Measurements from ENCODE around the gene SRXN1. TPM values are rescaled to one million over a fixed set of nuclear protein-coding genes. Genes with fewer than 3 reads are reported as not detected.

The SRXN1 gene
- total and polyA plus RNA-seq, 9 of the 15 experiments (the other 6 are each of a cell fraction or from before 2014, with no cell fraction given), result 6.8 to 36.4 (median 21.6) TPM

DNA sequence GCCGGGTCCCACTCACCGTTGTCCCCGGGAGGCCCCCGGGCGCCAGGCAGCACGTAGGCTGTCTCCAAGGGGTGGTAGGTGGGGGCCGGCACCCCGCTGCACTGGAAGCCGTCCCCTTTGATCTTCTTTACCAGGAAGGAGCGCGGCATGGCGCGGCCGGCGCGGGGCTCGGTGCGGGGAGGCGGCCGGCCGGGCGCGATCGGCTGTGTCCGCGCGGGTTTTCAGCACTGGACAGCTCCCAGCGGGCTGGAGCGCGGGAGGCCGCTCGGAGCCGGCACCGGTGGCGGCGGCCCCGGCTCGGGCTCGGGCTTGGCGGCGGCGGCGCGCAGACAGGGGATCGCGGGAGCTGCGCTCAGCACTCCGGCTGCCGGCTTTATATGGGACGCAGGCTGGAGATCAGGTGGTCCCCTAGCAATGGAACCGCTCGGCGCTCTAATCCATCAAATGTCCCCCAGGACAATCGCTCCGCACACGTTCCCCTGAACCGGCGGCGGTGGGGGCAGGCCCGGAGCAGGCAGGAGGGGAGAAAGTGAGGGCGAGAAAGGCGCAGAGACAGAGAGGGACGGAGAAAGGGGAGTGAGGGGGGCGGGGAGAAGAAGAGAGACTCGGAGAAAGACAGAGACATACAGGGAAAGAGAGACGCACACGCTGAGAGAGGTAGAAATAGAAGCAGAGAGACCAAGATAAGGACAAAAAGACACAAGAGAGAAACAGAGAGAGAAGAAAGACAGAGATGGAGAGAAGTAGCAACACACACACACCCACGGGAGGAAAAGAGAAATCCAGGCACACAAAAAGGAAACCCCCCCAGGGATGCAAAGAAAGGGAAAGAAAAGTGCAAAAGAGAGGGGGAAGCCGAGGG, 22.7 kb upstream of the SRXN1 start, which contains the start of gene SCRT2 (continued):
- TF ChIP-seq, protein P1, sequence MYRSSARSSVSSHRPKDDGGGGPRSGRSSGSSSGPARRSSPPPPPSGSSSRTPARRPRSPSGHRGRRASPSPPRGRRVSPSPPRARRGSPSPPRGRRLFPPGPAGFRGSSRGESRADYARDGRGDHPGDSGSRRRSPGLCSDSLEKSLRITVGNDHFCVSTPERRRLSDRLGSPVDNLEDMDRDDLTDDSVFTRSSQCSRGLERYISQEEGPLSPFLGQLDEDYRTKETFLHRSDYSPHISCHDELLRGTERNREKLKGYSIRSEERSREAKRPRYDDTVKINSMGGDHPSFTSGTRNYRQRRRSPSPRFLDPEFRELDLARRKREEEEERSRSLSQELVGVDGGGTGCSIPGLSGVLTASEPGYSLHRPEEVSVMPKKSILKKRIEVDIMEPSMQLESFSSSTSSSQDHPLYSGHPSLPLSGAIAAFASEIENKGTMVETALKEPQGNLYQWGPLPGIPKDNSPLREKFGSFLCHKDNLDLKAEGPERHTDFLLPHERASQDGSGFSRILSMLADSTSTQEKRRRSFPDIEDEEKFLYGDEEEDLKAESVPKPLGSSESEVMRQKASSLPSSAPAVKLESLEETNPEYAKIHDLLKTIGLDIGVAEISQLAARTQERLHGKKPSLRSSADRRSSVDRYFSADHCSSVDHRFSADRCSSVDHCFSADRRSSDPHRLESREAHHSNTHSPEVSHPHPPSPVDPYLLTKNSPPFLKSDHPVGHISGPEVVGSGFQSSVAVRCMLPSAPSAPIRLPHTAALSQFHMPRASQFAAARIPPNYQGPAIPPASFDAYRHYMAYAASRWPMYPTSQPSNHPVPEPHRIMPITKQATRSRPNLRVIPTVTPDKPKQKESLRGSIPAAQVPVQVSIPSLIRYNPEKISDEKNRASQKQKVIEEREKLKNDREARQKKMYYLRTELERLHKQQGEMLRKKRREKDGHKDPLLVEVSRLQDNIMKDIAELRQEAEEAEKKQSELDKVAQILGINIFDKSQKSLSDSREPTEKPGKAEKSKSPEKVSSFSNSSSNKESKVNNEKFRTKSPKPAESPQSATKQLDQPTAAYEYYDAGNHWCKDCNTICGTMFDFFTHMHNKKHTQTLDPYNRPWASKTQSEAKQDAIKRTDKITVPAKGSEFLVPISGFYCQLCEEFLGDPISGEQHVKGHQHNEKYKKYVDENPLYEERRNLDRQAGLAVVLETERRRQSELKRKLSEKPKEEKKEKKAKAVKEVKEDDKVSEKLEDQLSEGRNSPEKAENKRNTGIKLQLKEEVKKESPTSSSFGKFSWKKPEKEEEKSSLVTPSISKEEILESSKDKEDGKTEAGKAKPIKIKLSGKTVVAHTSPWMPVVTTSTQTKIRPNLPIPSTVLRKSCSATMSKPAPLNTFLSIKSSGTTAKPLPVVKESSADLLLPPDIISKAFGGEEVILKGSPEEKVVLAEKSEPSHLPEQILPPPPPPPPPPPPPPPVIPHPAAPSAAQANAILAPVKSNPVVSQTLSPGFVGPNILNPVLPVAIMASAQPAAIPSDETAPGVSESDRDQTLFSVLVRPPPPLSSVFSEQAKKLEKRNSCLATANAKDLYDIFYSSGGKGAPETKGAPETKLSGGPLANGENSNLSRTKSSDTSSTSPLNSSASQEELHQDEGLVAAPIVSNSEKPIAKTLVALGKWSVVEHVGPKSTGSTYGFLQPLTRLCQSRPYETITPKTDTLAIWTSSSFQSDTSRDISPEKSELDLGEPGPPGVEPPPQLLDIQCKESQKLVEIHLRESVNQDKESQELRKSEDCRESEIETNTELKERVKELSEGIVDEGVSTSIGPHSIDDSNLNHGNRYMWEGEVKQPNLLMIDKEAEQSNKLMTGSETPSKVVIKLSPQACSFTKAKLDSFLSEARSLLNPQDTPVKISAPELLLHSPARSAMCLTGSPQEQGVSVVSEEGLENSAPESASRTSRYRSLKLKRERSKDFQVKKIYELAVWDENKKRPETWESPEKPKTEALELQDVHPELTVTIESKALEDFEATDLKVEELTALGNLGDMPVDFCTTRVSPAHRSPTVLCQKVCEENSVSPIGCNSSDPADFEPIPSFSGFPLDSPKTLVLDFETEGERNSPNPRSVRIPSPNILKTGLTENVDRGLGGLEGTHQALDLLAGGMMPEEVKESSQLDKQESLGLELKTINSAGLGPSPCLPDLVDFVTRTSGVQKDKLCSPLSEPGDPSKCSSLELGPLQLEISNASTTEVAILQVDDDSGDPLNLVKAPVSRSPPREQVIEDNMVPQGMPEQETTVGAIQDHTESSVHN (IDR thresholded peaks at IDR 0.05; ENCODE audit: borderline replicate concordance in 1 of 2, low read depth in 1 of 2), result no peak
- TF ChIP-seq GATA2 (CRISPR knock-in tag; IDR thresholded peaks at IDR 0.05) (no peak), TCF7L2 (IDR thresholded peaks at IDR 0.05; ENCODE audit: low read depth, low read length) (no peak), CAMTA2 (CRISPR knock-in tag; conservative IDR thresholded peaks at IDR 0.05) (no peak), ZFP30 (CRISPR knock-in tag; IDR thresholded peaks at IDR 0.05; ENCODE audit: borderline replicate concordance) (no peak), MXI1 (IDR thresholded peaks at IDR 0.05; ENCODE audit: low read depth, low read length) (no peak), SETDB1 (IDR thresholded peaks at IDR 0.05; ENCODE audit: low read length) (no peak), TCF7 (IDR thresholded peaks at IDR 0.05; ENCODE audit: borderline replicate concordance) (no peak), DACH1 (IDR thresholded peaks at IDR 0.05; ENCODE audit: partially characterized antibody) (no peak), TAF15 (IDR thresholded peaks at IDR 0.05; ENCODE audit: low read depth, low read length) (no peak), CBX3 (IDR thresholded peaks at IDR 0.05; ENCODE audit: borderline replicate concordance in 1 of 2, low read length in 2 of 2) (no peak)
- TF ChIP-seq, protein P2, sequence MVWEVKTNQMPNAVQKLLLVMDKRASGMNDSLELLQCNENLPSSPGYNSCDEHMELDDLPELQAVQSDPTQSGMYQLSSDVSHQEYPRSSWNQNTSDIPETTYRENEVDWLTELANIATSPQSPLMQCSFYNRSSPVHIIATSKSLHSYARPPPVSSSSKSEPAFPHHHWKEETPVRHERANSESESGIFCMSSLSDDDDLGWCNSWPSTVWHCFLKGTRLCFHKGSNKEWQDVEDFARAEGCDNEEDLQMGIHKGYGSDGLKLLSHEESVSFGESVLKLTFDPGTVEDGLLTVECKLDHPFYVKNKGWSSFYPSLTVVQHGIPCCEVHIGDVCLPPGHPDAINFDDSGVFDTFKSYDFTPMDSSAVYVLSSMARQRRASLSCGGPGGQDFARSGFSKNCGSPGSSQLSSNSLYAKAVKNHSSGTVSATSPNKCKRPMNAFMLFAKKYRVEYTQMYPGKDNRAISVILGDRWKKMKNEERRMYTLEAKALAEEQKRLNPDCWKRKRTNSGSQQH (CRISPR knock-in tag; IDR thresholded peaks at IDR 0.05), result no peak
- TF ChIP-seq, protein P3, sequence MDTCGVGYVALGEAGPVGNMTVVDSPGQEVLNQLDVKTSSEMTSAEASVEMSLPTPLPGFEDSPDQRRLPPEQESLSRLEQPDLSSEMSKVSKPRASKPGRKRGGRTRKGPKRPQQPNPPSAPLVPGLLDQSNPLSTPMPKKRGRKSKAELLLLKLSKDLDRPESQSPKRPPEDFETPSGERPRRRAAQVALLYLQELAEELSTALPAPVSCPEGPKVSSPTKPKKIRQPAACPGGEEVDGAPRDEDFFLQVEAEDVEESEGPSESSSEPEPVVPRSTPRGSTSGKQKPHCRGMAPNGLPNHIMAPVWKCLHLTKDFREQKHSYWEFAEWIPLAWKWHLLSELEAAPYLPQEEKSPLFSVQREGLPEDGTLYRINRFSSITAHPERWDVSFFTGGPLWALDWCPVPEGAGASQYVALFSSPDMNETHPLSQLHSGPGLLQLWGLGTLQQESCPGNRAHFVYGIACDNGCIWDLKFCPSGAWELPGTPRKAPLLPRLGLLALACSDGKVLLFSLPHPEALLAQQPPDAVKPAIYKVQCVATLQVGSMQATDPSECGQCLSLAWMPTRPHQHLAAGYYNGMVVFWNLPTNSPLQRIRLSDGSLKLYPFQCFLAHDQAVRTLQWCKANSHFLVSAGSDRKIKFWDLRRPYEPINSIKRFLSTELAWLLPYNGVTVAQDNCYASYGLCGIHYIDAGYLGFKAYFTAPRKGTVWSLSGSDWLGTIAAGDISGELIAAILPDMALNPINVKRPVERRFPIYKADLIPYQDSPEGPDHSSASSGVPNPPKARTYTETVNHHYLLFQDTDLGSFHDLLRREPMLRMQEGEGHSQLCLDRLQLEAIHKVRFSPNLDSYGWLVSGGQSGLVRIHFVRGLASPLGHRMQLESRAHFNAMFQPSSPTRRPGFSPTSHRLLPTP (IDR thresholded peaks at IDR 0.05; ENCODE audit: borderline replicate concordance, extremely low read depth, insufficient read length), result no peak

Data from K562 (cell line).